WI38 (cell line): ENCODE measurements around the gene MYO9B.
"Not testable (repeated sequence)": the region's sequence is repeated elsewhere in the genome, so short reads cannot be mapped to it uniquely, and the experiment has no call there.

ENCODE experiments used
- H3K4me3 ChIP-seq: 2 replicates; pipeline ENCODE4 v1.5.1; 2011; ENCODE audit warnings: low read depth, mild to moderate bottlenecking, control low read depth, low read length
- CTCF ChIP-seq: IDR thresholded peaks from 2 replicates; pipeline ENCODE4 v1.5.1; 2012; ENCODE audit warnings: low read depth, mild to moderate bottlenecking, control low read depth, low read length

Gene MYO9B

DNA sequence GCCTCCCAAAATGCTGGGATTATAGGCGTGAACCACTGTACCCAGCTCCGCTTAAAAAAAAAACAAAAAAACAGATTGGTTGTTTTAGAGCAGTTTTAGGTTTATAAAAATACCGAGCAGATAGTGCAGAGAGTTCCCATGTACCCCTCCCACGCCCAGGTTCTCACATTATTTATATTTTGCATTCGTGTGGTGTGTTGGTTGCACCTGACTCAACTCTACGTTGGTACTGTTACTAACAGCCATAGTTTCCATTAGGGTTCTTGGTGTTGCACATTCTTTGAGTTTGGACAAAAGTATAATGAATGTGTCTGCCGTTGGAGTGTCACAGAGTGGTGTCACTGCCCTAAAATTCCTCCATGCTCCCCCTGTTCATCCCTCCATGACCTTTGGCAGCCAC is 29.1 kb downstream of the MYO9B start:
- no peak overlapping the region for H3K4me3 ChIP-seq

GRCh38 chr19:17105556-17105955 is 30.0 kb downstream of the MYO9B start:
- no peak overlapping the region for H3K4me3 ChIP-seq
- no peak for TF ChIP-seq CTCF

More for the DNA sequence above, 29.1 kb downstream of the MYO9B start:
- TF ChIP-seq CTCF = no peak

- not testable (repeated sequence) for H3K4me3 ChIP-seq
These were observed 31.4 kb downstream of the MYO9B start for GRCh38 chr19:17106964-17107363.

GRCh38 chr19:17107546-17108452 is 32.2 kb downstream of the MYO9B start:
- no peak for TF ChIP-seq CTCF
- H3K4me3 ChIP-seq = peak overlapping the region; percentile 27

DNA sequence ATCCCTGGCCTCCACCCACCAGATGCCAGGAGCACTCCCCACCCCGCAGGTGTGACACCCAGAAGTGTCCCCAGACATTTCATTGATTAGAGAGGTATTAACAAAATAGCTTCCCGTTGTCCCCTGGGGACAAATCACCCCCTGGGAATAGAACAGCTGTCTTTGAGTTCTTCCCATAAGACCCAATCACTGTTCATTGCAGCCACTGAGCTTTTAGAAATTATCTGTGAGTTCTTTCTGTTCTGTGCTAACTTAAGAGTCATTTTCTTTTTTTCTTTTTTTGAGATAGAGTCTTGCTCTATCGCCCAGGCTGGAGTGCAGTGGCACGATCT is 32.8 kb downstream of the MYO9B start:
- H3K4me3 ChIP-seq = peak overlapping the region; percentile 27
- TF ChIP-seq CTCF = no peak

GRCh38 chr19:17109300-17109699 is 33.7 kb downstream of the MYO9B start:
- no peak for TF ChIP-seq CTCF
- H3K4me3 ChIP-seq = no peak overlapping the region

DNA sequence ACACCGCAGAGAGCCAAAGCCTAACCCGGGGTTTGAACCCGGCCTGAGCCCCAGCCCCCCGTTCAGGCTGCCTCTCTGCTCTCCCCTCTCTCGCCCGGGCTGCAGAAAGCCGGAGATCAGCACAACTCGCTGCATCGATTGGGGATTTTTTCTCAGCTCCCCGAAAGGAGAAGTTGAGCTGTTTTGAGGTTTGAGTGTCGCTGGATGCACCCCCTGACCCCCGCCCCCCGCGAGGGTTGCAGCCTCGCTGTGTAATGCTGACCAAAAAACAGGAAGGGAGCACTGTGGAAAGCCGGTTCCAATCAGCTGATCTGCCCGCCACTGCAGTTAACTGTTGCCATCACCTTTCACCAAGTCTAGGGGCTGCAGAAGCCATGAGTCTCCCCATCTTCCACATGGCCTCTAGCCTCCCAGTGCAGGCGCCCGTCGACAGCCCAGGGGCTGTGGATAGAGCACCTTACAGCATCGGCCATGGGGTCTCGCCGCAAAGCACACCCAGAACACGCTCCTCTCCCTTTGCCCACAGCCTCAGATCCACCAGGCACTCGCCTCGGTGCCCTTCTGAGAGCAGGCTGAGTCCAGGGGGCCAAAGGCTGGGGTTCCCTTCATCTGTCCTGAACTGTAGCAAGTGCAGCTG is 34.5 kb downstream of the MYO9B start:
- TF ChIP-seq CTCF = no peak
- H3K4me3 ChIP-seq = no peak overlapping the region
